ENCODE measurements around the gene LRRC61. TPM values are rescaled to one million over a fixed set of nuclear protein-coding genes. Genes with fewer than 3 reads are reported as not detected.

The LRRC61 gene
- total RNA-seq, 6 experiments from 2014 or later = not detected

DNA sequence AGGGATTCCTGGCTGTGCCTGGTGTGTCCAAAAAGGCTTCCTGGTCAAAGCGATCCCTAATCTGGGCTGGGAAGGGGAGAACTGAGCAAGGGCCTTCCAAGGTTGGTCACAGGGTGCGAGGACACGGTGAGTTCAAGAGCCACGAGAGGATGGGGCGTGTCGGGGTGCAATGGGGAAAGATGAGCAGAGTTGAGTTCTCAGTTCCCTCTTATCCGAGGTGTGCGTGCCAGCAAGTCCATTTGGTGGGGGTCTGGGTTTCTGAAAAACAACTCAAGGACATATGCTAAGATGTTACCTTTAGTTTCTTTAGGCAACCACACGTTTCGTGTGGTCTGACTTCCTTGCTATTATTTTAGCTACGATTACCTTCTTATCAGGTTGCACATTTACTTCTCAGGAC is 57.3 kb downstream of the LRRC61 start:
- Mint-ChIP-seq H3K36me3 (ENCODE audit: low read depth) (no peaks in the 10 kb centered on the region), H3K4me3 (peak overlapping the region; percentile 95), H3K27me3 (ENCODE audit: insufficient read depth) (peaks cover 3% of the 10 kb centered on the region; the same call in 1 of the 2 replicates), H3K27ac (peak overlapping the region; percentile 80; the same call in 1 of the 2 replicates), H3K9me3 (no peaks in the 10 kb centered on the region), H3K4me1 (ENCODE audit: low read depth) (peaks cover 39% of the 10 kb centered on the region)
- TF ChIP-seq, protein P1, sequence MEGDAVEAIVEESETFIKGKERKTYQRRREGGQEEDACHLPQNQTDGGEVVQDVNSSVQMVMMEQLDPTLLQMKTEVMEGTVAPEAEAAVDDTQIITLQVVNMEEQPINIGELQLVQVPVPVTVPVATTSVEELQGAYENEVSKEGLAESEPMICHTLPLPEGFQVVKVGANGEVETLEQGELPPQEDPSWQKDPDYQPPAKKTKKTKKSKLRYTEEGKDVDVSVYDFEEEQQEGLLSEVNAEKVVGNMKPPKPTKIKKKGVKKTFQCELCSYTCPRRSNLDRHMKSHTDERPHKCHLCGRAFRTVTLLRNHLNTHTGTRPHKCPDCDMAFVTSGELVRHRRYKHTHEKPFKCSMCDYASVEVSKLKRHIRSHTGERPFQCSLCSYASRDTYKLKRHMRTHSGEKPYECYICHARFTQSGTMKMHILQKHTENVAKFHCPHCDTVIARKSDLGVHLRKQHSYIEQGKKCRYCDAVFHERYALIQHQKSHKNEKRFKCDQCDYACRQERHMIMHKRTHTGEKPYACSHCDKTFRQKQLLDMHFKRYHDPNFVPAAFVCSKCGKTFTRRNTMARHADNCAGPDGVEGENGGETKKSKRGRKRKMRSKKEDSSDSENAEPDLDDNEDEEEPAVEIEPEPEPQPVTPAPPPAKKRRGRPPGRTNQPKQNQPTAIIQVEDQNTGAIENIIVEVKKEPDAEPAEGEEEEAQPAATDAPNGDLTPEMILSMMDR (IDR thresholded peaks at IDR 0.05) = no peak
- DNase-seq = no peak

DNA sequence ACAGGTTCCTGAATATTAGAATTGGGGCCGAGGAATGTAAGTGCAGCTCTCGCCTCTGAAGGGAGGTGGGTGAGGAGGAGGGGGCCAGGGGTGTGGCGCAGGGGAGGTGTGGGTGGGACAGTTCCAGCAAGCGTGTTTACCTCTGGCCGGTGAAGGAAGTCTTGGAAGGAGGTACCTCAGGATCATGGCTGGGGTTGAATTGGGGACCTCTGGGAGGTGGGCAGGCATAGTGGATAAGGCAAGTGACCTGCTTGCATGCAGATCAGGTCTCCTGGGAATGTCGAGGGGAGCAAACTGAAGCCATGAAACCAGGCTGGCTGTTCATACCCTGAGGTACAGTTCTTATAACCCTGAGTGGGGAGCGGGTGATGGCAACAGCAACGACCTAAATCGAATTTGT is 57.9 kb downstream of the LRRC61 start:
- H3K4me3 Mint-ChIP-seq = no peak overlapping the region
- no peaks in the 10 kb centered on the region for H3K9me3 Mint-ChIP-seq
- no peak for DNase-seq
- H3K27ac Mint-ChIP-seq = no peak overlapping the region
- TF ChIP-seq, protein P1 (IDR thresholded peaks at IDR 0.05) = no peak
- no peaks in the 10 kb centered on the region for H3K36me3 Mint-ChIP-seq (ENCODE audit: low read depth)
- peaks cover 34% of the 10 kb centered on the region for H3K4me1 Mint-ChIP-seq (ENCODE audit: low read depth)
- no peaks in the 10 kb centered on the region; the same call in 1 of the 2 replicates for H3K27me3 Mint-ChIP-seq (ENCODE audit: insufficient read depth)

DNA sequence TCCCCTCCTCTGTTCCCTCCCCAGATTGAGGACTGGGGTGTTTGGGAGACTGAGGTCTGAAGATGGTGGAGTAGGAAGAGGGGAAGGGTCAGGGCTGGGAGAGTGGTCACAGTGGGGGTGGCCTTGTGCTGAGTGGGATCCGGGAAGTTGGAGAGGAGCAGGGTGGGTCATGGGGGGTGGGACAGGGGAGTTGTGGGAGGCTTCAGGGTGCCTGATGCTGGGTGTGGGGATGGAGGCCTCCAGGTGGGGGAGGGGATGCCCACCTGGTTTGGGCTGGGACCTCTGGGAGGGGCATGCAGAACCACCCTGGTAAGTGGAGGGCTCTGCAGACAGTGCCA is 58.6 kb downstream of the LRRC61 start:
- no peaks in the 10 kb centered on the region for H3K36me3 Mint-ChIP-seq (ENCODE audit: low read depth)
- H3K9me3 Mint-ChIP-seq = no peaks in the 10 kb centered on the region
- H3K4me3 Mint-ChIP-seq = no peak overlapping the region
- TF ChIP-seq, protein P1 (IDR thresholded peaks at IDR 0.05) = no peak
- H3K27ac Mint-ChIP-seq = no peak overlapping the region
- H3K27me3 Mint-ChIP-seq (ENCODE audit: insufficient read depth) = no peaks in the 10 kb centered on the region
- peaks cover 32% of the 10 kb centered on the region for H3K4me1 Mint-ChIP-seq (ENCODE audit: low read depth)
- no peak for DNase-seq

DNA sequence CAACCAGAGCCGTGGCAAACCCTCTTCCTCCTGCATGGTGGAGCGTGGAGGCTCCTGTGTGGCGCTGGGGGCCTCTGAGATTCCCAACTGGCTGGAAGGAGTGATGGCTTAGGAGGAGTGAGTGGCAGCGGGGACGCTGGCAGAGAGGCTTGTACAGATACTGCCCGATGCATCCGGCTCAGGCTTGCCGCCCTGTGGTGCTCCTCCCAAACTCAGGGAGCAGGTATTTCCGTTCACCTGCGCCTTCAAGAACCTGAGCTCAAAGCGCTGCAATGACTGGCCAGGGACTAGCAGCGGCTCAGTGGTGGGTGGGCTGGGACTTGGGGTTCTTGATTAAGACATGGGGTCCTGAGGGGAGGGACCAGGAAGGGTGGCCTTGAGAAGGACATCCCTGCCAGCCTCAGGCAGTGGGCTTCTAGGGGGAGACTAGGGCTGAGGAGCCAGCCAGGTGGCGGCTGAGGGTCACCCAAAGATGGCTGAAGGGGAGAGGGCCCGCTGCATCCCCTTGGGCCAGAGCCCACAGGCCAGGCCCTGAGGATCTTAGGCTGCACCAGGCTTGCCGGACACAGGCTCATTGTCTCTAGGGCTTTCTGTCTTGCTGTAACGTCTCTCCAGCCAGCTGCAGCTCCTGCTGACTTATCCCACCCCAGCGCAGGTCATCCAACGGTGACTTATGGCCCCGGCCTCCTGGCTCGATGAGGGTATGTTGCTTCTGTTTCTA is 59.1 kb downstream of the LRRC61 start:
- no peak for DNase-seq

DNA sequence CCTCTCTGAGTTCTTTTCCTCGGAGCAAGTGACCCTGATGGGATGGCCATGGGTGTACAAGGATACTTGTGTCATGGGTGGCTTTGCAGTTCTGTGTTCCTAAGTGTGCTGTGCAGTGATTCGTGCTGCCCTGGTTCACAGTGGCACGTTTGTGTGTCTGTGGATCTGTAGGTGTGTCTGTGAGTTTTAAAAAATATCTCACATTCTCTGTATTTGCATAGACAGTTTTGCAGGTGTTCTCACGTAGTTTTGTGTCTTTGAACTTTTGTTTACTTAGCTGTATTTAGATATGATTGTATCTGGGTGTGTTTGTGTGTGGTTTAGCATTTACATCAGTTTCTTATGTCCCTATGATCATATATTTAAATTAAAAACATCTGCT is 59.7 kb downstream of the LRRC61 start:
- H3K4me1 Mint-ChIP-seq (ENCODE audit: low read depth) = peaks cover 26% of the 10 kb centered on the region
- no peak for DNase-seq
- H3K36me3 Mint-ChIP-seq (ENCODE audit: low read depth) = no peaks in the 10 kb centered on the region
- no peak overlapping the region for H3K4me3 Mint-ChIP-seq
- H3K9me3 Mint-ChIP-seq = no peaks in the 10 kb centered on the region
- no peak overlapping the region; the same call in 1 of the 2 replicates for H3K27ac Mint-ChIP-seq
- H3K27me3 Mint-ChIP-seq (ENCODE audit: insufficient read depth) = no peaks in the 10 kb centered on the region
- TF ChIP-seq, protein P1 (IDR thresholded peaks at IDR 0.05) = no peak

More for the DNA sequence above, 59.1 kb downstream of the LRRC61 start:
- TF ChIP-seq, protein P1 (IDR thresholded peaks at IDR 0.05) = no peak
- Mint-ChIP-seq H3K9me3 (no peaks in the 10 kb centered on the region), H3K4me1 (ENCODE audit: low read depth) (peaks cover 32% of the 10 kb centered on the region), H3K27ac (no peak overlapping the region; the same call in 1 of the 2 replicates), H3K36me3 (ENCODE audit: low read depth) (no peaks in the 10 kb centered on the region), H3K27me3 (ENCODE audit: insufficient read depth) (no peaks in the 10 kb centered on the region), H3K4me3 (no peak overlapping the region)
